Endothelial cell of umbilical vein (primary cell): ENCODE results near the gene FLNB. TPM values are rescaled to one million over a fixed set of nuclear protein-coding genes. Genes with fewer than 3 reads are reported as not detected.

Source experiments
- BruUV-seq: library from RNA; stranded (reverse); fragments of 400-500 nt; replicated peaks from 2 replicates; lab custom pipeline; 2021; lab: Mats Ljungman, UMichigan
- CTCF ChIA-PET: fragments of 300-600, 350-600 bp; sonication (Branson Sonifier 250); formaldehyde crosslinking; loops from one replicate; lab custom pipeline; 2021; ENCODE audit warnings: antibody characterized with exemption, inconsistent platforms; lab: Charles Lee
- POLR2A ChIA-PET: fragments of 300-600, 350-600 bp; sonication (Branson Sonifier 250); formaldehyde crosslinking; loops from one replicate; lab custom pipeline; 2021; ENCODE audit warnings: antibody characterized with exemption, inconsistent platforms; lab: Charles Lee
- DNase-seq: peaks from one replicate; pipeline ENCODE4 v3.0.0-alpha.2; 2011; ENCODE audit warnings: low read depth, low spot score
- FAIRE-seq: peaks from 2 replicates; lab custom pipeline; 2011; peaks lifted over from hg19 to GRCh38; lab: Jason Lieb, UNC
- H2AFZ ChIP-seq: 2 replicates; pipeline ENCODE4 v1.6.0; 2012; ENCODE audit warnings: low read depth, low read length, control low read depth, inconsistent platforms
- H3K27ac ChIP-seq: 2 replicates; pipeline ENCODE4 v1.5.1; 2011; ENCODE audit warnings: low read depth, mild to moderate bottlenecking, control low read depth, low read length, moderate library complexity; ENCODE audit not compliant: insufficient read depth
- H3K27me3 ChIP-seq, 2 experiments: 2 replicates each; pipeline versions ENCODE4 v1.6.0 to v1.6.1; 2011; ENCODE audit warnings: low read length in 2 of 2, mixed read lengths in 1 of 2; ENCODE audit not compliant: control insufficient read depth in 2 of 2, insufficient read depth in 2 of 2
- H3K36me3 ChIP-seq, 2 experiments: 2 replicates in 1 of 2; 3 replicates in 1 of 2; pipeline ENCODE4 v1.5.1; 2011; ENCODE audit warnings: low read length in 2 of 2, mild to moderate bottlenecking in 1 of 2, moderate library complexity in 1 of 2; ENCODE audit not compliant: control insufficient read depth in 2 of 2, insufficient read depth in 2 of 2; ENCODE audit errors: extremely low read depth in 1 of 2
- H3K4me1 ChIP-seq: 3 replicates; pipeline ENCODE4 v1.5.1; 2011; ENCODE audit warnings: mild to moderate bottlenecking, low read length; ENCODE audit not compliant: control insufficient read depth, insufficient read depth; ENCODE audit errors: extremely low read depth
- H3K4me2 ChIP-seq: 2 replicates; pipeline ENCODE4 v1.6.1; 2011; ENCODE audit warnings: low read length, control low read depth, mixed read lengths; ENCODE audit not compliant: insufficient read depth
- H3K4me3 ChIP-seq, 3 experiments: fragments of 200-600 bp in 1 of 3; sonication (generic), shearing (Covaris generic) in 1 of 3; replicated peaks in 1 of 3; 2 replicates each; pipeline ENCODE4 v1.5.1; 2011 to 2016; ENCODE audit warnings: control low read depth in 3 of 3, low read length in 3 of 3, mild to moderate bottlenecking in 2 of 3, inconsistent platforms in 1 of 3, low read depth in 1 of 3, moderate library complexity in 1 of 3; ENCODE audit not compliant: insufficient read depth in 1 of 3
- H3K79me2 ChIP-seq: 2 replicates; pipeline ENCODE4 v1.6.0; 2012; ENCODE audit warnings: low read length, inconsistent platforms; ENCODE audit not compliant: control insufficient read depth, insufficient read depth
- H3K9ac ChIP-seq: replicated peaks from 2 replicates; pipeline ENCODE3; 2011; ENCODE audit warnings: low read length, control low read depth; ENCODE audit not compliant: insufficient read depth; ENCODE audit errors: extremely low read depth
- H3K9me1 ChIP-seq: replicated peaks from 3 replicates; pipeline ENCODE4 v1.6.0; 2011; ENCODE audit warnings: mild to moderate bottlenecking, low read length; ENCODE audit not compliant: control insufficient read depth, insufficient read depth; ENCODE audit errors: extremely low read depth
- H3K9me3 ChIP-seq: replicated peaks from 2 replicates; pipeline ENCODE4 v1.5.1; 2012; ENCODE audit warnings: low read length, inconsistent platforms; ENCODE audit not compliant: control insufficient read depth, insufficient read depth
- H4K20me1 ChIP-seq: replicated peaks from 2 replicates; pipeline ENCODE3; 2011; ENCODE audit warnings: mild to moderate bottlenecking, low read length; ENCODE audit not compliant: control insufficient read depth, insufficient read depth; ENCODE audit errors: extremely low read depth
- EZH2 ChIP-seq: IDR thresholded peaks from 2 replicates; pipeline ENCODE4 v1.6.1; 2012; ENCODE audit warnings: borderline replicate concordance, low read depth, mild to moderate bottlenecking, moderate library complexity, low read length, inconsistent platforms; ENCODE audit not compliant: severe bottlenecking
- FOS ChIP-seq: IDR thresholded peaks from 2 replicates; pipeline ENCODE4 v1.6.1; 2011; ENCODE audit warnings: mild to moderate bottlenecking, low read length, moderate library complexity, borderline replicate concordance; ENCODE audit not compliant: insufficient read depth
- GATA2 ChIP-seq: IDR thresholded peaks from 2 replicates; pipeline ENCODE4 v1.7.0; 2011; ENCODE audit warnings: low read depth, mild to moderate bottlenecking, moderate library complexity, mixed read lengths, low read length; ENCODE audit not compliant: insufficient read length, insufficient read depth
- JUN ChIP-seq: IDR thresholded peaks from 2 replicates; pipeline ENCODE4 v1.6.1; 2011; ENCODE audit warnings: borderline replicate concordance, low read depth; ENCODE audit not compliant: insufficient read length, insufficient read depth
- MYC ChIP-seq: IDR thresholded peaks from one replicate; pipeline ENCODE4 v1.6.1; 2011; ENCODE audit warnings: mild to moderate bottlenecking, low read depth, low read length
- POLR2A ChIP-seq: IDR thresholded peaks from 2 replicates; pipeline ENCODE4 v1.6.1; 2012; ENCODE audit warnings: low read depth, mild to moderate bottlenecking, control low read depth, low read length
- POLR2AphosphoS5 ChIP-seq: IDR thresholded peaks from 2 replicates; pipeline ENCODE4 v1.6.1; 2012; ENCODE audit warnings: low read depth, mild to moderate bottlenecking, control low read depth, low read length, moderate library complexity; ENCODE audit not compliant: insufficient read depth
- dilution Hi-C: fragments of 300-500 bp; cut with MboI; formaldehyde crosslinking; loops from one replicate; pipeline ENCODE4 v1.15.0; 2019; ENCODE audit warnings: low sequenced_read_pairs; ENCODE audit not compliant: extremely low pct_ligation_motif_present
- intact Hi-C: fragments of 100-400 bp; cut with micrococcal nuclease; formaldehyde crosslinking; loops from one replicate; pipeline ENCODE4 v1.10.0; 2022
- polyA plus RNA-seq, 4 experiments: library from polyadenylated mRNA; depleted of rRNA in 3 of 4; stranded (reverse) in 3 of 4; unstranded in 1 of 4; fragments of >200 nt; gene quantifications; 2 replicates each; pipeline versions ENCODE4 v1.2.1 to v1.2.3, GENCODE V29; 2011 to 2012; ENCODE audit warnings: missing spikeins in 1 of 4
- total RNA-seq: library from RNA; stranded (reverse); gene quantifications from 2 replicates; pipeline ENCODE4 v1.2.3, GENCODE V29; 2021
- TF ChIP-seq, protein P1 (sequence below), 2 donors: IDR thresholded peaks; 1 replicate in 1 of 2; 2 replicates in 1 of 2; pipeline ENCODE4 v1.5.1; 2011; ENCODE audit warnings: low read length in 2 of 2, mild to moderate bottlenecking in 2 of 2, moderate library complexity in 2 of 2, control low read depth in 1 of 2, inconsistent platforms in 1 of 2, low read depth in 1 of 2; ENCODE audit not compliant: insufficient read depth in 1 of 2; ENCODE audit errors: extremely low read depth in 1 of 2
- TF ChIP-seq, protein P2 (sequence below): IDR thresholded peaks from 2 replicates; pipeline ENCODE4 v1.6.1; 2011; ENCODE audit not compliant: insufficient read depth, insufficient read length

The FLNB gene
- total and polyA plus RNA-seq, 2 donors (not counting 3 experiments of a cell fraction or from before 2014, with no cell fraction given) = 479 to 670 TPM

GRCh38 chr3:58150810-58151199 is 142.6 kb downstream of the FLNB start:
- POLR2A ChIA-PET = no interaction called here
- H3K27ac ChIP-seq = no peak overlapping the region
- no peaks in the 10 kb centered on the region for H3K9me3 ChIP-seq
- no peak for TF ChIP-seq FOS
- TF ChIP-seq, protein P1, sequence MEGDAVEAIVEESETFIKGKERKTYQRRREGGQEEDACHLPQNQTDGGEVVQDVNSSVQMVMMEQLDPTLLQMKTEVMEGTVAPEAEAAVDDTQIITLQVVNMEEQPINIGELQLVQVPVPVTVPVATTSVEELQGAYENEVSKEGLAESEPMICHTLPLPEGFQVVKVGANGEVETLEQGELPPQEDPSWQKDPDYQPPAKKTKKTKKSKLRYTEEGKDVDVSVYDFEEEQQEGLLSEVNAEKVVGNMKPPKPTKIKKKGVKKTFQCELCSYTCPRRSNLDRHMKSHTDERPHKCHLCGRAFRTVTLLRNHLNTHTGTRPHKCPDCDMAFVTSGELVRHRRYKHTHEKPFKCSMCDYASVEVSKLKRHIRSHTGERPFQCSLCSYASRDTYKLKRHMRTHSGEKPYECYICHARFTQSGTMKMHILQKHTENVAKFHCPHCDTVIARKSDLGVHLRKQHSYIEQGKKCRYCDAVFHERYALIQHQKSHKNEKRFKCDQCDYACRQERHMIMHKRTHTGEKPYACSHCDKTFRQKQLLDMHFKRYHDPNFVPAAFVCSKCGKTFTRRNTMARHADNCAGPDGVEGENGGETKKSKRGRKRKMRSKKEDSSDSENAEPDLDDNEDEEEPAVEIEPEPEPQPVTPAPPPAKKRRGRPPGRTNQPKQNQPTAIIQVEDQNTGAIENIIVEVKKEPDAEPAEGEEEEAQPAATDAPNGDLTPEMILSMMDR (IDR thresholded peaks at IDR 0.05; ENCODE audit: extremely low read depth in 1 of 2, insufficient read depth in 1 of 2, low read depth in 1 of 2, low read length in 2 of 2) = no peak
- TF ChIP-seq GATA2 = no peak
- no peak for TF ChIP-seq MYC
- TF ChIP-seq, protein P2, sequence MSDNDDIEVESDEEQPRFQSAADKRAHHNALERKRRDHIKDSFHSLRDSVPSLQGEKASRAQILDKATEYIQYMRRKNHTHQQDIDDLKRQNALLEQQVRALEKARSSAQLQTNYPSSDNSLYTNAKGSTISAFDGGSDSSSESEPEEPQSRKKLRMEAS = no peak
- no peak for TF ChIP-seq JUN
- TF ChIP-seq POLR2AphosphoS5 = no peak
- no peak for TF ChIP-seq EZH2
- TF ChIP-seq POLR2A = no peak
- H3K36me3 ChIP-seq = peaks cover 74 to 85% of the 10 kb centered on the region in 2 experiments
- no peaks in the 10 kb centered on the region for H4K20me1 ChIP-seq
- no peak overlapping the region for H3K4me2 ChIP-seq
- BruUV-seq = no TSS peak
- no peak overlapping the region for H3K4me3 ChIP-seq
- H2AFZ ChIP-seq = no peak overlapping the region
- intact Hi-C loops (no loop called here), dilution Hi-C loops (loop anchor here (10.0 kb wide), 1 partner anchor 56 kb away; no protein-coding TSS in a partner anchor)
- H3K9me1 ChIP-seq = no peaks in the 10 kb centered on the region
- FAIRE-seq = no peak
- H3K27me3 ChIP-seq = no peaks in the 10 kb centered on the region
- peaks cover 1% of the 10 kb centered on the region for H3K79me2 ChIP-seq
- no peak overlapping the region for H3K9ac ChIP-seq
- H3K4me1 ChIP-seq = no peaks in the 10 kb centered on the region
- CTCF ChIA-PET = interaction anchor here (1.4 to 1.5 kb wide), 2 partner anchors 24 to 144 kb away, joined by 3 to 4 read pairs; no protein-coding TSS in a partner anchor
- no peak for DNase-seq
